Activated CD8-positive, alpha-beta memory T cell treated with anti-CD3 and anti-CD28 coated beads, Interleukin-2, amount 50 U/mL, for 24 hours (primary cell): ENCODE measurements around the gene ZNF710.

Source experiments
- DNase-seq: peaks from one replicate; pipeline ENCODE4 v3.0.0-alpha.2; 2020; ENCODE audit errors: extremely low read depth

ZNF710 gene

DNA sequence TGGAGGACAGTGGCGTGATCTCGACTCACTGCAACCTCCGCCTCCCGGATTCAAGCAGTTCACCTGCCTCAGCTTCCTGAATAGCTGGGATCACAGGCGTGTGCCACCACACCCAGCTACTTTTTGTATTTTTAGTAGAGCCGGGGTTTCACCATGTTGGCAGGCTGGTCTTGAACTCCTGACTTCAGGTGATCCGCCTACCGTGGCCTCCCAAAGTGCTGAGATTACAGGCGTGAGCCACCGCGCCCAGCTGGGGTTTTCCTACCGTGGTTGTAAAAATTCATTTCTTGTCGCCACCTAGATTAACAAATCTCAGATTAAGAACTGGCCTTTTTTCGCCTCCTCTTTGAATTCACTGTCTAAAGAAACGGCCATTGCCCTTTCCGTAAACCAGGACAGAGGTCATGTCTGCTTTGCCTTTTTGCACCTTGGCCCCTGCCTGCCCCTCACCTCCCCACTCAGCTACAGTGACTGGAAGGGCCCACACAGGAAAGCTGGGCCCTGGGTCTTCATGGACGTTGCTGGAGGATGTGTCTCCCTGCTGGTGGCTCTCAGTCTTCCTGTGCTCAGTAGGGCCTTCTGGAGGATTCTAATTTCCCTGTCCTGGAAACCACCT, 17.2 kb downstream of the ZNF710 start:
- DNase-seq, result no peak

DNA sequence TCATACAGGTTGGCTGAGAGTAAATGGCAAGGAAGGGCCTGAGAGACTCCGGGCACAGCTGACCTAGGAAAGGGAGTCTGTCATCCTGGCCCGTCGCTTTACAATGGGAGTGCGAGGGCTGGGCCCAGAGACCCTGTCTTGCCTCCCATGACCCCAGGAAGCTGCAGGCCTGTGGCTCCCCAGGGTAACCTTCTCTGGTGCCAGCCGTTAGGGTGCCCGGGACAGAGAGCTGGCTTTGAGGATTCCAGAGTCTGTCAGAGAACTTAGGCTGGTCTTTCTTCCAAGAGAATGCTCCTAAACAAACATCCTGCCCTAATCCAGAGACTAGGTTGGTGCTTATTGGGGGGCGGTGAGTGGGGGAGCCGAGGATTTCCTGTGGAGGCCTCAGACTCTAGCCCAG, 18.5 kb downstream of the ZNF710 start:
- no peak for DNase-seq

DNA sequence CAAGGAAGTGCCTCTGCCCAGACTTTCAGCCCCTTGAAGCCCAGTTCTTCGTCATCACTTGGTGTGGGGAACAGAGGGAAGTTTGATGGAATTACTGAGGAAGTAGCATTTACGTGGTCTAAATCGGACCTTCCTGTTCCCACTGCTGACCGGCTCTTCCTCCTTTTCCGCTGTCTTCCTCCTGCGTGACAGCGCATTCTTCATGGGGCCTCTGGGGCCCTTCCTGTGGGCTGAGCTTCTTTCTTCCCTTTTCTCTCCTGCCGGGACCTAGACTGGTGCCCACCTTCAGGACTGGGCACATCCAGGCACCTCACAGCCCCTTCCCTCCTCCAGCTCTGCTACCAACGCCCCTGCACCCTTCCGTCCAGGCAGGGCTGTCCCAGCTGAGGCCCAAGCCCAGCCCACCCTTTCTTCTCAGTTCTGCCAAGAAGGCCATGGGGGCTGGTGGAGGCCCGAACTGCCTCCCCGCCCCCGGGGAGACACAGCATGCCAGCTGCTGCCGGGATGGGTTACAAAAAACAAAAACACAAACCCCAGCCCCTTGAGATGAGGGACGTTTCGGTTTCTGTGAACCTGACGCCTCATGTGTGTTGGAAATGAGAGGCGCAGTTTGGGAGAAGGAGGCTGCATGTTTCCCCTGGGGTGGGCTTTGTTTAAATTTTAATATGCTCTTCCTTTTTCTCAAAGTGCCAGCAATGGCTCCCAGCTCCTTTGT, 19.1 kb downstream of the ZNF710 start:
- DNase-seq, result no peak

DNA sequence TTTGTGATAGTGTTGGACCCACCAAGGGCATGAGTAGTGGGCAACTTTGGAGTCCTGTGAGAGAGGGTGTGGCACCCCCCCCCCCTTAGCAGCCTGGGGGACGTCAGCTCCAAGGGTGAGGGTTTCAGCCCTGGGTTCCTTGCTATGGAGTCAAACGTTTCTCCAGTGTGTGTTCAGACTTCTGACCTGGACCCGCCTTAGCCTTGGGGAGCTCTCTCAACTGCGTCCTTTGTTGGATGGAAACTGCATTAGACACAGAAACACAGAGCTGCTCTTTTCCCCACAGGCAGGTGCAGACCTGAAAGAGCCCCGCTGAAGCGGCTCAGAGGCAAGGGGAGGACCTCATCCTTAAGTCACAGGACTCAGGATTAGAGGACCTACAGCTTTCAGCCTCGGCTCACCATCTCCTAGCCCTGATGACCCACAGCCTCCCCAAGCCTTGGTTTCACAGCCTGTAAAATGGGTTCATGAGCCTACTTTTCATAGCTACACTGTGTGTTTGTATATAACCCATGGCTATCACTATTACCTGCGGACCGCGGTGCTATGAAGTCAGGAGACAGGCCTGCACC, 19.9 kb downstream of the ZNF710 start:
- DNase-seq, result no peak

DNA sequence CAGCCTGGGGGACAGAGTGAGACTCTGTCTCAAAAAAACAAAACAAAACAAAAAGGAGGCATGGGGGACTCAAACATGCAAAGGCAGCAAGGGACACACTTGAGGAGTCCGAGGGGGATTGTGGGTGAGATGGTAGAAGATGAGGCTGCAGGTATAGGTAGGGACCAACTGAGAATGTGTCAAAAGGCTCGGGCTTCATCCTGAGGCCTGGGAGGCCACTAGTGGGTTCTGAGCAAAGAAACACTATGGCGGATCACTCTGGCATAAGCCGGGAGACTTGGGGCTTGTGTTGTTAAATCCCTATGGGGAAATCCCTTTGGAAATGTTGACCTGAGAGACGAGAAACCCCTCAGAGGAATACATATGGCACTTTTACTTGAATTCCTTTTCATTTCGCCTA, 21.2 kb downstream of the ZNF710 start:
- DNase-seq, result no peak

DNA sequence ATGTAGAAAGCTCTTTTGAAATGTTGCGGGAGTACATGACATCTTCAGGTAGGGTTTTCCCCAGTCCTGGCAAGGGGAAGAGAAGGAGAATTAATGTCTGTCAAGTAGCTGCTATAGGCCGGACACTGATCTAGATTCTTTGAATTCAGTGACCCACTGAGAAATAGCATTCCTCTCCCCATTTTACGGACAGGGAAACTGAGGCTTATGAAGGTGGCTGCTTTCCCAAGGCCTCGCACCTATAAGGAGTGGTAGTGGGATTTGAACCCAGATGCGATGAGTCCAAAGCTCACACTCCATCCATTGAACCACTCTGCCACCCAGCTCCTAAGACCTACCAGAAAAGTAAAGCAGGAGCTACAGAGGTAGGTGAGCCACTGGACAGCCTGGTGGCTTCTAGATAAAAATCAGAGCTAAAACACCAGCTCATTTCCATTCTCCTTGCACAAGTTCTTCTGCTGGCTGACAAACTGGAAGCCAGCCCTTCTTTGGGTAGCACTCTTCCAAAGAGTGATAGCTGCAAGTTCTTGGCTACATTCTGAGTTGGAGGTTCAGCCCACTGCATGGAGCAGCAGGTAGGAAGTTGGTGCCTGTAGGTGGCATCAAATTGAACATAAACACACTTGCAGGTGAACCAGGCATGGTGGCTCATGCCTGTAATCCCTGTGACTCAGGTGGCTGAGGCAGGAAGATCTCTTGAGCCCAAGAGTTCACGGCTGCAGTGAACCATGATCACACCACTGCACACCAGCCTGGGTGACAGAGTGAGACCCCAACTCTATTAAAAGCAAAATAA, 22.0 kb downstream of the ZNF710 start:
- DNase-seq, result no peak

DNA sequence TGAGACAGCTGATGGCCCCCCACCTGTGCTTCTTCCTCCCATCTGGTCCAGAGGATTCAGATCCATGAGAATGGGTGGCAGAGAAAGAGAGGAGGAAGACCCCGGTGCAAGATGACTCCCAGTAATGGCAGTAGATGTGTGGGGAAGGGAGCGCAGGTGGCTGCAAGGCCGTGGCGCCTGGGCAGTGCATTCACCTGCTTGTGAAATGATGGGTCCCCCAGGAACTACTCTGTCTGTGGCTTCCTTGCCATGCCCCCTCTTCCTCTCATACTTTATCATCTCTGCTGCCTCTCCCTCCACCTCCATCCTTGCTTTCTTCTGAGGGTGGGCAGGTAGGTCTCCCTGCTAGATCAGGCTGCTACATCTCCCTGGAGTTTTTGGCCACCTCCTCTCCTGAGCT, 23.3 kb downstream of the ZNF710 start:
- DNase-seq, result no peak

DNA sequence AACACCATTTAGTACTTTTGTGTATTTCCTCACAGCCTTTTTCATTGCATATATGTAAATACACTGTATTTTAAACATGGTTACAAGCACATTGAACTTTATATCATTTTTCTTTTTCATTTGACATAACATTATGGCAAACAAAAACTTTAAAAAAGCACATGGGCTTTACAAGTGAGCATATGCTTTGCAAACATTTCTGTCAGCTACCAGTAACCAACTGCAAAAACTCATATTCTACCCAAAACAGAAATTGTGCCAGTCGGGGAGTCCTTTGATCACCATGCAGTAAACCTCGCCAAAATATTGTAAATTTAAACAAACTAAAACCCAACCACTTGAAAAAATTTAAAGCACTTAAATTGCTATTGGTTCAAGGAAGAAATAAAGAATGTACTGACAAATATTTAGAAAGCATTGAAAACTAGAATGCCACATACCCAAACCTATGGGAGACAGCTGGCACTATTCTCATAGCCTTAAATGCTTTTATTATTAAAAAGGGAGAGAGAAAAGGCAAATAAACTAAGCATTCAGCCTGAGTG, 24.4 kb downstream of the ZNF710 start:
- DNase-seq, result no peak

DNA sequence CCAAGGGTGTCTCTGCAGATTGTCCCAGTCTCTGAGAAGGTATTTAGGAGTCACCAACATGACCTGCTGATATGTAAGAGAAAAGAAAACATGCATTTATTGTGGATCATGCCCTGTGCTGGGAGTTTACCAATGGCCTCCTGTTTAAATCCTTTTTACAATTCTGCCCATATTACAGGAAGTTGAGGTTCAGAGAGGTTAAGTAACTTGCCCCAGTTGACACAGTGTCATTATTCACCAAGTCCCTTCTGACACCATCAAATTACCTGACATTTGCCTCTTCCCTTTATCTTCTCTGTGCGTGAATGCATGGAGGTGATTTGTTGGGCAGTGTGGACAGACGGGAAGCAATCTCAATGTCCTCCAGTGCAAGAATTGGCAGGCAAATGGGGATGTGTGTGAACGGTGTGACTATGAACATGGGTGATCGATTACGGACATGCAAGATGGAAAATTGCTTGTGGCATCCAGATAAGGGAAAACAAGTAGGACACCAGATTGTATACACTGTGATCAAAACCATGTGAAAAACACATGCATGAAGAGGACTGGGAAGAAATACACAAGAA, 27.3 kb downstream of the ZNF710 start:
- no peak for DNase-seq

DNA sequence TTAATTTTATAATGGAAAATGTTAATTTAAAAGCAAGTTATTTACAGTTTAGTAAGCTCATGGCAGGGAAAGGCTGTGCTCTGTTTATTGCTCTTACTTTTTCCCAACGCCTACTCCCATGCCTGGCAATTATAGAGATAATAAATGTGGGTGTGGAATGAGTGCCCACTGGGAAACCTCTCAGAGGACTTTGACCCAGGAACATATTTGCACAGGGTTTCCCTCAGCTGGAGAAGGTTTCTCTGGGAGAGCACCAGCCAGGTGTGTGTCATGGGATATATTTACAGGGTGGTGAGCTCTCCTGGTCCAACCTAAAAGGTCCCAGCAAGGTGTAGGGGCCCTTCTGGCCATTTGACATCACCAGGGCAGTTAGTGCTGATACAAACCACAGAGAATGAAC, 27.9 kb downstream of the ZNF710 start:
- DNase-seq, result no peak

DNA sequence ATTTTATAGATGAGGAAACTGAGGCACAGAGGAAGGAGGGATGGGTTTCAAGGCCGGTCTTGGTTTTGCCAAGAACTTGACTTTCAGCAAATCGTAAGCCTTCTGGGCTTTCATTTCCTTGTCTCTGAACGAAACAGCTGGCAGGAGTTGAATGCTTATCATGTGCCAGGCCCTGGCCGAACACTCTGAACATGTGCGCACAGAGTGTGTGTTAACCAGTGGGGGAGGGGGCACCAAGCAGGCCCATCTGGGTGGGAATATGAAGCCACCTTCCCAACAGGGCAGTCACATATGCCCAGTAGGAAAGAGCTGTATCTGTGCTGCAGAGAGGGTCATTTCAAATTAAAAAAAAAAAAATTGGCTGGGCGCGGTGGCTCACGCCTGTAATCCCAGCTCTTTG, 29.3 kb downstream of the ZNF710 start:
- no peak for DNase-seq

DNA sequence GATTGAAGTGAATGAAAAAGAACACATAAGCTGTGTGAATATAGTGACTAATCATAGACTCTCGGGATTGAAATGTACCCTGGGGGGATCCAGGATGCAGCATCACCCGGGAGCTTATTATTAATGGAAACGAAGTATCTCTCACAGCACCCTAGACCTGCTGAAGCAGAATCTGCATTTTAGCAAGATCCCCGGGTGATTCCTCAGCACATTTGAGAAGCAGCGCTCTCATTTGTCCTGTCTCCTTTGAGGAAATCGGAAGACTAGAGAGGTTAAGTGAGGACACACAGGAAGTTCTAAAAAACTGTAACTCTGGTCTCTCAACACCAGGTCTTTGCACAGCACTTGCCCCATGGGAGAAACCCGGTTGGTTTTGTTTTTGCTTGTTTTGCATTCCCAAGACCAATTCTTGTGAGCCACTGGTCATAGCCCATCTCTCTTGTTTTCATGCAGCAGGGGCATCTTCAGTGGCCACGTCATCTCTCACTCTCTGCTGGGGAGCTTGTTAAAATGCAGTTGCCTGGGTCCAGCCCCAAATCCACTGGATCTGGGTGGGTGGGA, 30.2 kb downstream of the ZNF710 start:
- no peak for DNase-seq

DNA sequence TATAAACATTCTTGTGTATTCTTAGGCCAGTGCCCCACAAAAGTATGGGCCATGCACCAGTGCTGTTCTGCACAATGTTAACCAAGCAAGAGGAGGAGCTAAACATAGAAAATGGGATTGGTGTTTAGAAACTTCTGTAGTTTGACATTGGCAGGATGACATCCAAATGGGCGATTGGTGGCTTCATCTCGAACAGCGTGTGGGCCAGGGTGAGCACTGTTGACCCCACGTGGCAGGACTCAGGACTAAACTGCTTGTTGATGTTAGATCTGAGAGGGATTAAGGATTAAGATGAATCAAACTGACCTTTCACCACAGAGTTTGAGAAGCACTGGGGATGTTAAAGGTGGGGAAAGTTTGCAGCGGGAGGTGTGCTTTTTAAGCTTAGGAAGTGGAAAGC, 31.9 kb downstream of the ZNF710 start:
- no peak for DNase-seq

DNA sequence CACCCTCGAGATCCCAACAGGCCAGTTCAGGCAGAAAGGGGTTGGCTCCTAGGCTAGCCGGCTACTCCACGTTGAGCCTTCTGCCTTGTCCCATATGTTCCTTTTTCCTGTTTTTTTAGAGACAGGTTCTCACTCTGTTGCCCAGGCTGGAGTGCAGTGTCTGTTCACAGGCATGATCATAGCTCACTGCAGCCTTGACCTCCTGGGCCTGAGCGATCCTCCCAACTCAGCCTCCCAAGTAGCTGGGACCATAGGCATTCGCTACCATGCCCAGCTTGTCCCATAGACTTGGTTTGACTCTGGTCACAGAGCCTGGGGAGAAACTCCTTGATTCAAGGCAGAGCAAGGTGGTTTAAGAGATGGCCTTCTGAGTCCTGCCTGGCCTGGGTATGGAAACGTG, 32.3 kb downstream of the ZNF710 start:
- DNase-seq, result no peak

DNA sequence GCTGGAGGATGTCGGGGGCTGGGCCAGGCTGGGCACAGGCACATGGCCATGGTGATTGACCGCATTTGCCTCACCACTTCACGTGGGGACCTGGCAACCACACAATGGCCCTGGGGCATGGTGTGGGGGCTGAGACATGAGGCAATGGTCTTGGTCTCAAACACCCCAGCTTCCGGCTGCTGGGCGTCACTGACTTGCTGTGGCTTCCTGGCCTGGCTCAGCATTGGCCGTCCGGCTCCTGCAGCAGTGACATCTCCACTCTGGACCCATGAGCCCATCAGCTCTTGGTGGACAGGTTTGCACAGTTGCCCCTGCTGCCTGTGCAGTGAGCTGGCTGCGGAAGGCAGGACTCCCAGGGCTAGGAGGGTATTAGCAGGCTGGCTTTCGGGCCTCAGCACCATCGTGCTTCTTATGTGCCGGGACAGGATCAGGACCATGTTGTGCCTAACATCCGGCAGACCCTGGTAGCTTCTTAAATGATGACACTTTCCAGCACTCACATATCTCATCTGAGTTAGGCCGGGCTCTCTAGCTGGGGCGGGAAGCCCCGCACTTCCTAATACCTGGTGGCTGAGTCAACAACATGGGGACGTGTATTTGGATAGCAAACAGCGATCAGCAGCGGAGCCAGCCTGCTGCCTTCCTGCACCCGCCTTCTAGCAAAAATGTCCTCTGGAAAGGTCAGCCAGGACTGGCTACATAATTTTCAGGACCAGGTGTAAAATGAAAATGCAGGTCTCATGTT, 34.1 kb downstream of the ZNF710 start:
- DNase-seq, result no peak

DNA sequence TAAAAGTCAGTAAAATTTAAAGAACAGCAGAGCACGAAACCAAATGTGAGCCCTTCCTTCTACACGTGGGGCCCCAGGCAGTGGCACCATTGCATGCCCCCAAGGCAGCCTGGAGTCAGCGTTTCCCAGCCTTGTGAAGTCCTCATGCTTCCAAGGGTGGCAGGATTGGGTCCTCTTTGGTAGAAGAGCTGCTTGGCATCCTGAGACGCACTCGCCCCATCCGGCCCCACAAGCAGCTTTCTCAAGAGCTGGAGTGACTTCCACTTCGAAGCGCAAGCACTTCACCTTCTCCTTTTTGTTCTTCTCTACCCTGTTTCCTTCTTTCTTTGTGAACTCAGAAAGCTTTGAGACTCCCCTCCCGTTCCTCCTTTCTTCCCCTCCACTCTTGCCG, 34.7 kb downstream of the ZNF710 start:
- no peak for DNase-seq

DNA sequence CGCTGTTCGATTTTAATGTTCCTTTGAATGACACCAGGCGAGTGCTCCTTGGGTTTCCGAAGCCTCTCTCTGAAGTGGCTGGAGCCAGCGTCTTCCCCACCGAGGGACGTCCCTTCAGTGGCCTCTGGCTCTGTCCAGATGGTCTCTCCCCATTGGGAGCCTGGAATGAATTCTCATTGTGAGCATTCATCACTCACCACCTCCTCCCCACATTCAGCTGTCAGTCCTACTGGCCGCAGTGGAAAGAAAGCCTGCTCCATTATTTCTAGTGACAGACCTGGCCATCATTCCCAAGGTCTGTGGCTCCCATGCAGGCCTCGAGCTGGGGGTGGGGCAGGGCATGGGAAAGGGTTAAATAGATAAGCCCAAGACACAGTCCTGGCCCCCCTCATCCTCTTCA, 35.2 kb downstream of the ZNF710 start:
- no peak for DNase-seq

DNA sequence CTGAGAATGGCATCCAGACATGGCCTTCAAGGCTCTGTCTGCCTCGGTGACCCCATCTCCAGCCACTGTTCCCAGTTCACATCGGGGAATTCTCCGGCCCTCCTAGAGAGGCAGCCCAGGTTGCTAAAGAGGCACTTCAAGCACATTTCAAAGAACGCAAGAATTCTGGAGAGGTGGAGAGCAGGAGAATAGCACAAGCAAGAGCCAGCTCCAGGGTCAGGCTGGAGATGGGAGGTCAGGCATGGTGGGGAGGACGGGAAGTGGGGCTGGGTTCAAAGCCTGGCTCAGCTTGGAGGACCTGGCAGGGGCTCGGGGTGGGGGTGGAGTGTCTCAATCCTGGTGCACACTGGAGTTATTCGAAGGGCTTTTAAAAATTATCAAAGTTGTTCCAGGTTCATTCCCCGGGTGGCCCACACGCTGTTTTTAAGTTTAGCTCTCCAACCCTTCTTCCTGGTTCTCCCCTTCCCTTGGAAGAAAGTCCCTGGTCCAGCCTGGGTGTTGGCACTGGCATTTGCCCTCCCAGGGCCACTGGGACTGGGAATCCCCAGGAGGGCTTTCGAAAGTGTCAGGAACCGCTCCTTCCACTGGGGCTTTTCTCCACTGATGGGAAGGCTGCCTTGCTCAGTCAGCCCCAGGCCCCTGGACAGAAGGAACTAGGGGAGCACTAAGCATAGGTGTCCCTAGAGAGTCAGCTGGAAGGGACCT, 35.8 kb downstream of the ZNF710 start:
- DNase-seq, result no peak

DNA sequence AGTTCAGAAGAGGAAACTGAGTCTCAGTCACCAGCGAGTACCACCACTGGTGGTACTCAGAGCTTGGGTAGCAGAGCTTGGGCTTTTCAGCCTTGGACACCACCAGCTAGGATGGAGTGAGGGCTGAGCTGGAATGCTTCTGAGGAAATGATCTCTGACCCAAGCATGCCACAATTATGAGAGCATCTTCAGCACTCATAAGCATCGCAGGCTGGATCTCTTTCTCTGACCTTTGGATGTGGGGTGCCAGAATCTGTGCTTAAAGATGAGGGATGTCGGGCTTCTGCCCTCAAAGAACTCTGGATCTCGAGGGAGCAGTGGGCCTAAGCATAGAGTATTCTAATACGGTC, 36.4 kb downstream of the ZNF710 start:
- no peak for DNase-seq

DNA sequence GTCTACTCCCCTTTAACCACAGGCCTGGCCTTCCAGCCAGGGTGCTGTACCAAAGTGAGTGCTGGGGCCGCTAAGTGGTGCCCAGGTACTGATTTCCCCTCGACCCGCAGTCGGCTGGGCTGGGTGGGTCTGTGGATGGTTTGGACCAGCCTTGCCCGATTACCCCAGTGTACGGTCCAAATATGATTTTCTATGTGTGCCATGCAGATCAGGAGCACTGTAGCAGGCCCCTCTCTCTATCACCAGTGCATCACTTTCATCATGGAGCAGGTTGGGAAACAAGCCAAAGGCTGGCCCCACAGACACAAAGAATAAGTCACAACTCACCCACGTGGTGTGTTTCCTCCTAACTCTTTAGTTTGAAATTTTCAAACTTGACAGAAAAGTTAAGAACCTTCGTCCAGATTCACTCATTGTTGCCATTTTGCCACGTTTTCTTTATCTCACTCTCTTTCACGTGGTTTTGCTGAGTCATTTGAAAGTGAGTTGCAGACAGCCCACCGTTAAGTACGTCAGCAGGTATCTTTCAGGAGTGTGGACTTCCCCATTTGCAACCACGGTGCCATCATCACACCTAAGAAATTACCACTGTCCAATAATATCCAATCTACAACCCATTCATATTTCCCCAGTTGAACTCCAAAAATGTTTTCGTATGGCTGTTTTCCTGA, 37.0 kb downstream of the ZNF710 start:
- peak; percentile 39 for DNase-seq
